Effector memory CD8-positive, alpha-beta T cell (primary cell): ENCODE measurements around the gene RHBDL3.
"Not testable (repeated sequence)": the region's sequence is repeated elsewhere in the genome, so short reads cannot be mapped to it uniquely, and the experiment has no call there.

Source experiments
- ATAC-seq: fragments of 150-1000 bp; cut with Tn5 transposase; replicated peaks from 2 replicates; pipeline ENCODE4 v1.10.0; 2021; ENCODE audit warnings: mild to moderate bottlenecking, moderate library complexity
- DNase-seq, 3 experiments: peaks; one replicate each; pipeline ENCODE4 v3.0.0; 2021
- H3K27ac Mint-ChIP-seq, 2 donors: one replicate each; pipeline ENCODE4 v1.8.0; 2022; ENCODE audit warnings: mild to moderate bottlenecking in 2 of 2, mixed read lengths in 2 of 2, moderate library complexity in 2 of 2
- H3K27me3 Mint-ChIP-seq, 2 donors: one replicate each; pipeline ENCODE4 v1.8.0; 2022; ENCODE audit warnings: mixed read lengths in 2 of 2
- H3K36me3 Mint-ChIP-seq: one replicate; pipeline ENCODE4 v1.8.0; 2022; ENCODE audit warnings: mild to moderate bottlenecking, moderate library complexity, mixed read lengths; ENCODE audit not compliant: insufficient read depth
- H3K4me1 Mint-ChIP-seq, 2 donors: one replicate each; pipeline ENCODE4 v1.8.0; 2022; ENCODE audit warnings: low read depth in 2 of 2, mixed read lengths in 2 of 2
- H3K4me3 Mint-ChIP-seq, 2 donors: one replicate each; pipeline ENCODE4 v1.8.0; 2022; ENCODE audit warnings: mild to moderate bottlenecking in 2 of 2, mixed read lengths in 2 of 2, moderate library complexity in 2 of 2
- H3K9me3 Mint-ChIP-seq, 2 donors: one replicate each; pipeline ENCODE4 v1.8.0; 2022; ENCODE audit warnings: mixed read lengths in 2 of 2

The RHBDL3 gene

GRCh38 chr17:32307658-32308057, 42.0 kb downstream of the RHBDL3 start:
- Mint-ChIP-seq H3K36me3 (no peaks in the 10 kb centered on the region), H3K4me3 (no peak overlapping the region), H3K4me1 (peaks cover 0 to 3% of the 10 kb centered on the region in 2 donors), H3K9me3 (no peaks in the 10 kb centered on the region), H3K27ac (no peak overlapping the region), H3K27me3 (no peaks in the 10 kb centered on the region)
- ATAC-seq: no peak
- DNase-seq: no peak

- DNase-seq (no peak), ATAC-seq (no peak)
- Mint-ChIP-seq H3K36me3 (no peaks in the 10 kb centered on the region), H3K4me3 (no peak overlapping the region), H3K27ac (no peak overlapping the region), H3K27me3 (peaks cover 0 to 8% of the 10 kb centered on the region in 2 donors), H3K9me3 (no peaks in the 10 kb centered on the region), H3K4me1 (peaks cover 0 to 3% of the 10 kb centered on the region in 2 donors)
These were observed 45.5 kb downstream of the RHBDL3 start for GRCh38 chr17:32311028-32311536.

- ATAC-seq: no peak
- Mint-ChIP-seq H3K27ac (no peak overlapping the region), H3K9me3 (no peaks in the 10 kb centered on the region), H3K4me1 (peaks cover 3% of the 10 kb centered on the region in 2 donors), H3K36me3 (peaks cover 2% of the 10 kb centered on the region), H3K4me3 (no peak overlapping the region), H3K27me3 (peaks cover 5 to 18% of the 10 kb centered on the region in 2 donors)
- no peak for DNase-seq
These were observed 49.0 kb downstream of the RHBDL3 start for GRCh38 chr17:32314636-32315035.

- no peak for ATAC-seq
- H3K36me3 Mint-ChIP-seq: peaks cover 4% of the 10 kb centered on the region
- no peak overlapping the region for H3K4me3 Mint-ChIP-seq
- H3K27ac Mint-ChIP-seq: no peak overlapping the region
- DNase-seq: no peak
- peaks cover 5 to 18% of the 10 kb centered on the region in 2 donors for H3K27me3 Mint-ChIP-seq
- H3K4me1 Mint-ChIP-seq: peaks cover 3 to 4% of the 10 kb centered on the region in 2 donors
- no peaks in the 10 kb centered on the region for H3K9me3 Mint-ChIP-seq
These were observed 49.5 kb downstream of the RHBDL3 start for GRCh38 chr17:32315171-32315570.

GRCh38 chr17:32316653-32317052, 51.0 kb downstream of the RHBDL3 start:
- H3K4me3 Mint-ChIP-seq, ATAC-seq, H3K27ac Mint-ChIP-seq, H3K36me3 Mint-ChIP-seq, H3K9me3 Mint-ChIP-seq, H3K4me1 Mint-ChIP-seq, DNase-seq: not testable (repeated sequence)
- peaks cover 5 to 18% of the 10 kb centered on the region in 2 donors for H3K27me3 Mint-ChIP-seq

- Mint-ChIP-seq H3K9me3 (no peaks in the 10 kb centered on the region), H3K4me3 (no peak overlapping the region), H3K27ac (no peak overlapping the region), H3K4me1 (peaks cover 3 to 4% of the 10 kb centered on the region in 2 donors), H3K36me3 (peaks cover 4% of the 10 kb centered on the region), H3K27me3 (peaks cover 5 to 18% of the 10 kb centered on the region in 2 donors)
- ATAC-seq (no peak), DNase-seq (no peak)
These were observed 51.7 kb downstream of the RHBDL3 start for GRCh38 chr17:32317353-32317752.

DNA sequence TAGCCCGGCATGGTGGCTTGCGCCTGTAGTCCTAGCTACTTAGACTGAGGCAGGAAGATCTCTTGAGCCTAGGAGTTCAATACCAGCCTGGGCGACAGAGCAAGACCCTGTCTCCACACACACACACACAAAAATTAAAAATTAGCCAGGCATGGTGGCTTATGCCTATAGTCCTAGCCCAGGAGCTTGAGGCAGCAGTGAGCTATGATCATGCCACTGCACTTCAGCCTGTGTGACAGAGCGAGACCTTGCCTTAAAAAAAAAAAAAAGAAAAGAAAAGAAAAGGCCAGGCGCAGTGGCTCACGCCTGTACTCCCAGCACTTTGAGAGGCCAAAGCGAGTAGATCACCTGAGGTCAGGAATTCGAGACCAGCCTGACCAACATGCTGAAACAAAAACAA, 52.4 kb downstream of the RHBDL3 start:
- Mint-ChIP-seq H3K4me1 (peaks cover 3 to 4% of the 10 kb centered on the region in 2 donors), H3K9me3 (no peaks in the 10 kb centered on the region), H3K27ac (no peak overlapping the region), H3K4me3 (peak overlapping the region in 1 of 2 donors; percentile 37), H3K36me3 (peaks cover 4% of the 10 kb centered on the region), H3K27me3 (peaks cover 5 to 18% of the 10 kb centered on the region in 2 donors)
- ATAC-seq: no peak
- DNase-seq: no peak

DNA sequence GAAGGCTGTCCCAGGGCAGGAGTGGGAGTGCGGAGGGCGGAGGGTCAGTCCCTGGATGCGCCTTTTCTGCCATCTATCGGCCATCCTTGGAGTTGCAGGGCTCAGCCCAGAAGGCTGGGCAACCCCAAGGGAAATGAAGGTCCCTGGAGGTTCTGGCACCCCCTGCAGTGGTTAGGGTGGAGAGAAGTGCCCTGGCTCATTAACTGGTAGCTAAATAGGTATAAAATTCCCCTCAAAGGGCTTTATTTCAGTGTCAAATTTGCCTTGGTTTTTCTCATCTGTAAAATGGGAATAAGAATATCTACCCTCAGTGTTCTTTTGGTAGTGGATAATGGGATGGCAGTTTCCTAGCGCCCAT, 53.9 kb downstream of the RHBDL3 start:
- Mint-ChIP-seq H3K36me3 (peaks cover 4% of the 10 kb centered on the region), H3K9me3 (no peaks in the 10 kb centered on the region), H3K27me3 (peaks cover 5 to 18% of the 10 kb centered on the region in 2 donors), H3K4me1 (peaks cover 4 to 6% of the 10 kb centered on the region in 2 donors), H3K4me3 (peak overlapping the region; percentile 70 to 77), H3K27ac (peak overlapping the region in 1 of 2 donors; percentile 46)
- DNase-seq (peak; percentile 70 to 78 (median 72)), ATAC-seq (peak; percentile 91)

DNA sequence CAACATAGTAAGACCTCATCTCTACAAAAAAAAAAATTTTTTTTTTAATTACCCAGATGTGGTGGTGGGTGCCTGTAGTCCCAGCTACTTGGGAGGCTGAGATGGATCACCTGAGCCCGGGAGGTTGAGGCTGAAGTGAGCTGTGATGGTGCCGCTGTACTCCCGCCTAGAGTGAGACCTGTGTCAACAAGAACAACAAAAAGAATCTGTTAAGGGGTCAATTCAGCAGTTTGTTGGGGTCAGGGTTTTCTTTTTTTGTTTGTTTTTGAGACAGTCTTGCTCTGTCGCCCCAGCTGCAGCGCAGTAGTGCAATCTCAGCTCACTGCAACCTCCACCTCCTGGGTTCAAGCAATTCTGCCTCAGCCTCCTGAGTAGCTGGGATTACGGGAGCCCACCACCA, 54.4 kb downstream of the RHBDL3 start:
- H3K27ac Mint-ChIP-seq, H3K4me3 Mint-ChIP-seq, DNase-seq, H3K9me3 Mint-ChIP-seq, ATAC-seq, H3K36me3 Mint-ChIP-seq, H3K4me1 Mint-ChIP-seq: not testable (repeated sequence)
- H3K27me3 Mint-ChIP-seq: peaks cover 5 to 18% of the 10 kb centered on the region in 2 donors

- DNase-seq (no peak), ATAC-seq (no peak)
- no peaks in the 10 kb centered on the region for H3K9me3 Mint-ChIP-seq
- peaks cover 5 to 12% of the 10 kb centered on the region in 2 donors for H3K27me3 Mint-ChIP-seq
- peaks cover 4 to 6% of the 10 kb centered on the region in 2 donors for H3K4me1 Mint-ChIP-seq
- no peak overlapping the region for H3K4me3 Mint-ChIP-seq
- H3K27ac Mint-ChIP-seq: no peak overlapping the region
- peaks cover 7% of the 10 kb centered on the region for H3K36me3 Mint-ChIP-seq
These were observed 55.2 kb downstream of the RHBDL3 start for GRCh38 chr17:32320847-32321246.

DNA sequence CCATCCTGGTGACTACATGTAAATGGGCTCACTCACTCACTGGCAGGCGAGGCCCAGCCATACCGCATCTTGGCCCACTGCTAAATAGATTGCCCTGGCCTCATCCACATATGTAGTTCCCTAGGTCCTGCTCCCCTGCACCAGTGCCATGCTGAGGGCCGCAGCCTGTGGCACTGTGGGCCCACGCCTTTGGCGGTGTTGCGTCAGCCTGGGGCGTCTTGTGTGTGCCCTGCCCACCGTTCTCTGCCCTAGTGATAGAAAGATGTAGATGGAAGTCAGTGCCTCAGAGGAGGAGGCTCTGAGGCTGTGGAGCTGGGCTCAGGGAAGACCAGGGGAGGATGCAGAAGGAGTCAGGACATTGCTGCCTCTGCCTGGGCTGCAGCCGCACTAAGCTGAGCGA, 57.4 kb downstream of the RHBDL3 start:
- peaks cover 7% of the 10 kb centered on the region for H3K36me3 Mint-ChIP-seq
- ATAC-seq (no peak), DNase-seq (no peak)
- H3K4me1 Mint-ChIP-seq: peaks cover 4 to 6% of the 10 kb centered on the region in 2 donors
- H3K27ac Mint-ChIP-seq: peak overlapping the region in 1 of 2 donors; percentile 16
- no peaks in the 10 kb centered on the region for H3K9me3 Mint-ChIP-seq
- no peaks in the 10 kb centered on the region for H3K27me3 Mint-ChIP-seq
- H3K4me3 Mint-ChIP-seq: no peak overlapping the region

GRCh38 chr17:32323811-32324491, 58.3 kb downstream of the RHBDL3 start:
- no peaks in the 10 kb centered on the region for H3K9me3 Mint-ChIP-seq
- H3K4me1 Mint-ChIP-seq: peaks cover 4 to 6% of the 10 kb centered on the region in 2 donors
- no peak overlapping the region for H3K4me3 Mint-ChIP-seq
- ATAC-seq: peak; percentile 69
- no peaks in the 10 kb centered on the region for H3K27me3 Mint-ChIP-seq
- H3K27ac Mint-ChIP-seq: peak overlapping the region; percentile 46 to 74
- DNase-seq: no peak
- peaks cover 7% of the 10 kb centered on the region for H3K36me3 Mint-ChIP-seq

DNA sequence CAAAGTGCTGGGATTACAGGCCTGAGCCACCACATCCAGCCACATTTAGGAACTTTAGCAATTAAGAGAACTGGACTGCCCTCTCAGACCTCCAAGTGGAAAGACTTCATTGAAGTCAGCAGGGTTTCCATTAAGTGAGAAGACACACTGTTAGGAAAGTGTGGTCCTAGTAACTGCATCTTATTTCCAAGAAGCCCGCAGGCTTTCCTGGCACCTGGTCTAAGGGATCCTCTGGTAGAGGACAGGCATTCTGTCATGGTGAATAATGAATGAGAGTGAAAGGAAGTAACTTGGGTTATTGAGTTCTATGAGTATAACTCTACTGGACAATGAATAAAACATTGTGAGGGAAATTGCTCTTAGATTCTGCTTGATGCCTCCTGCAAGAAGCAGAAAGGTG, 62.3 kb downstream of the RHBDL3 start:
- DNase-seq: no peak
- ATAC-seq: no peak
- no peak overlapping the region for H3K27ac Mint-ChIP-seq
- peaks cover 4% of the 10 kb centered on the region for H3K36me3 Mint-ChIP-seq
- H3K9me3 Mint-ChIP-seq: no peaks in the 10 kb centered on the region
- no peak overlapping the region for H3K4me3 Mint-ChIP-seq
- no peaks in the 10 kb centered on the region for H3K27me3 Mint-ChIP-seq
- H3K4me1 Mint-ChIP-seq: peaks cover 18 to 19% of the 10 kb centered on the region in 2 donors

- peak overlapping the region; percentile 86 to 88 for H3K27ac Mint-ChIP-seq
- no peaks in the 10 kb centered on the region for H3K27me3 Mint-ChIP-seq
- H3K4me3 Mint-ChIP-seq: no peak overlapping the region
- peaks cover 3% of the 10 kb centered on the region for H3K36me3 Mint-ChIP-seq
- no peak for ATAC-seq
- DNase-seq: no peak
- H3K4me1 Mint-ChIP-seq: peaks cover 15 to 19% of the 10 kb centered on the region in 2 donors
- no peaks in the 10 kb centered on the region for H3K9me3 Mint-ChIP-seq
These were observed 64.5 kb downstream of the RHBDL3 start for GRCh38 chr17:32330147-32330546.
